ENCODE measurements around the gene DGKG. TPM values are rescaled to one million over a fixed set of nuclear protein-coding genes. Genes with fewer than 3 reads are reported as not detected.

Gene DGKG
- total RNA-seq, 1 donor from 2014 or later = 0.04 TPM

DNA sequence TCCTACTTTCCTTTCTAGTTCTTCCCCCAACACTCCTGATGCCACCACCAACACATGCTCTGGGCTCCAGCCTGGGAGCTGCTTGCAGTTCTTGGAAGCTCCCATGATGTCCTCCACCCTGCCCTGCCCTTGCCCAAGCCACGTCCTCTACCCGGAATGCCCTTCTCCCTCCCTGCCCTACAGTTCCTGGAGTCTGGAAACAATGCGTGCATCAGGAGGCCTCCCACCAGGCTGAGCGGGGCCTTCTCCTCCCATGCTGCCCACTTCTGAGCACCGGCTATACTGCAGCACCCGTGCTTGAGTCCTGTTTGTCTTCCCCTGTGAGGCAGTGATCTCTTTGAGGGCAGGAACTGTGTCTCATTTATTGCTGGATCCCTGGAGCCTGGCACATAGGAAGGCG is 44.6 kb downstream of the DGKG start:
- Mint-ChIP-seq H3K4me1 (no peaks in the 10 kb centered on the region), H3K4me3 (no peak overlapping the region), H3K27me3 (ENCODE audit: low read depth) (peaks cover 27% of the 10 kb centered on the region), H3K27ac (no peak overlapping the region), H3K9me3 (no peaks in the 10 kb centered on the region), H3K36me3 (no peaks in the 10 kb centered on the region)
- TF ChIP-seq, protein P1, sequence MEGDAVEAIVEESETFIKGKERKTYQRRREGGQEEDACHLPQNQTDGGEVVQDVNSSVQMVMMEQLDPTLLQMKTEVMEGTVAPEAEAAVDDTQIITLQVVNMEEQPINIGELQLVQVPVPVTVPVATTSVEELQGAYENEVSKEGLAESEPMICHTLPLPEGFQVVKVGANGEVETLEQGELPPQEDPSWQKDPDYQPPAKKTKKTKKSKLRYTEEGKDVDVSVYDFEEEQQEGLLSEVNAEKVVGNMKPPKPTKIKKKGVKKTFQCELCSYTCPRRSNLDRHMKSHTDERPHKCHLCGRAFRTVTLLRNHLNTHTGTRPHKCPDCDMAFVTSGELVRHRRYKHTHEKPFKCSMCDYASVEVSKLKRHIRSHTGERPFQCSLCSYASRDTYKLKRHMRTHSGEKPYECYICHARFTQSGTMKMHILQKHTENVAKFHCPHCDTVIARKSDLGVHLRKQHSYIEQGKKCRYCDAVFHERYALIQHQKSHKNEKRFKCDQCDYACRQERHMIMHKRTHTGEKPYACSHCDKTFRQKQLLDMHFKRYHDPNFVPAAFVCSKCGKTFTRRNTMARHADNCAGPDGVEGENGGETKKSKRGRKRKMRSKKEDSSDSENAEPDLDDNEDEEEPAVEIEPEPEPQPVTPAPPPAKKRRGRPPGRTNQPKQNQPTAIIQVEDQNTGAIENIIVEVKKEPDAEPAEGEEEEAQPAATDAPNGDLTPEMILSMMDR (IDR thresholded peaks at IDR 0.05; ENCODE audit: unreplicated experiment) = no peak
- no peak for DNase-seq (ENCODE audit: low spot score in 2 of 2, unreplicated experiment in 2 of 2)

DNA sequence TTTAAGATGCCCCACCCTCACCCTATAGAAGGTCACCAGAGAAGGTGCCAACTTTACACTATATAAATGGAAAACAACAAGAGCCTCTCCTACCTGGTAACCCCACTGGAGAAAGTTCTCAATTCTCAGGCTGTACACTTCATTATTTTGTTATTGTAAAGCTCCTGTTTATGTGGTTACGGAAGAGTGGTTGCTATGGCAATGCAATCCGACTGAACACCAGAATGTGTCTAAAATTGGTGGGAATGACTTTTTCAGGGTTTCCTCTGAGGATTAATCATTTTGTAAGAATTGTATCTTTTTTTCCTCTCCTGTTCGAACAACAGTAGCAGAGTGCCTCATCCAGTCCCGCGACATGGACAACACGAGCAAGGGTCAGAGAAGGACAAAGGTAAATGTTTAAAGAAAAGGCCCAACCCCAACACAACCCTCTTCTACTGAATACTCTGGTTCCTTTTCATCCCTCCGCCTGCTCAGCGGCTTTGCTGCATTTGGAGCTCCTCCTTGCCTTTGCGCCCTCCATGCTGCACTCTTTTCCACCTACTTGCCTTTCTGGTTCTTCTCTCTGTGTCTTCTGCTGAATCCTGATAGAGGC is 45.3 kb downstream of the DGKG start:
- no peaks in the 10 kb centered on the region for H3K9me3 Mint-ChIP-seq
- H3K36me3 Mint-ChIP-seq = no peaks in the 10 kb centered on the region
- no peaks in the 10 kb centered on the region for H3K4me1 Mint-ChIP-seq
- H3K4me3 Mint-ChIP-seq = no peak overlapping the region
- no peak for DNase-seq (ENCODE audit: low spot score in 2 of 2, unreplicated experiment in 2 of 2)
- H3K27me3 Mint-ChIP-seq (ENCODE audit: low read depth) = peaks cover 28% of the 10 kb centered on the region
- H3K27ac Mint-ChIP-seq = no peak overlapping the region
- TF ChIP-seq, protein P1 (IDR thresholded peaks at IDR 0.05; ENCODE audit: unreplicated experiment) = no peak

DNA sequence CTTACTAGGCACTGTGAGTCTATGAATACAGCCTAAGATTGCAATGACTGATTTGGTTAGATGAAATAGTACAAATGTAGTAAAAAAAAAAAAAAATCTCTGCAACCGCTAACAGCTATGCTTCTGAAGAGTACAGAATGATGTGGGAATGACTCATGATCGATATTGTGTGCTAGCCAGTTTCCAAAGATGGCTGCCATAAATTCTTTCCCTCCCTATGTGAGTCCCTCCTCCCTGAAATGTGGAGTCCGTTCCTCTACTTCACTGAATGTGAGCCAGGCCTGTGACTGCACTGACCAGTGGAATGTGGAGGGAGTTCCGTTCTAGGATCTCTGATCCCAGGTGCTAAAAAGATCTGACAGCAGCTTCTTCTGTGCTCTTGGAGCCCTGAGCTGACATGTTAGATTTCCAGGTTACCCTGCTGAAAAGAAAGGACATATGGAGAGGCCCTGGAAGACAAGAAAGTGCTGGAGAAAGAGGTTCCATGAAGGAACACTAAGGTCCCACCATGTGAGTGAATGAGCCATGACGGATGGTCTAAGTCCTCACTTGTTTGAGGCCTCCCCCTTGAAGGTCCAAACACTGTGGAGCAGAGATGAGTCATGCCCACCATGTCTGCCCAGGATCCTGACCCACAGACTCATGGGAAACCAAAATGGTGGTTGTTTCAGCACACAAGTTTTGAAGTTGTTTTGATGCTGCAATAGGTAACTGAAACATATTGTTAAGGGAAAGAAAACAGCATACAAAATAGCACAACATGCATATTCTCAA is 46.3 kb downstream of the DGKG start:
- no peaks in the 10 kb centered on the region for H3K36me3 Mint-ChIP-seq
- H3K9me3 Mint-ChIP-seq = no peaks in the 10 kb centered on the region
- peaks cover 26% of the 10 kb centered on the region for H3K27me3 Mint-ChIP-seq (ENCODE audit: low read depth)
- TF ChIP-seq, protein P1 (IDR thresholded peaks at IDR 0.05; ENCODE audit: unreplicated experiment) = no peak
- no peaks in the 10 kb centered on the region for H3K4me1 Mint-ChIP-seq
- no peak overlapping the region for H3K4me3 Mint-ChIP-seq
- DNase-seq (ENCODE audit: low spot score in 2 of 2, unreplicated experiment in 2 of 2) = no peak
- no peak overlapping the region for H3K27ac Mint-ChIP-seq

DNA sequence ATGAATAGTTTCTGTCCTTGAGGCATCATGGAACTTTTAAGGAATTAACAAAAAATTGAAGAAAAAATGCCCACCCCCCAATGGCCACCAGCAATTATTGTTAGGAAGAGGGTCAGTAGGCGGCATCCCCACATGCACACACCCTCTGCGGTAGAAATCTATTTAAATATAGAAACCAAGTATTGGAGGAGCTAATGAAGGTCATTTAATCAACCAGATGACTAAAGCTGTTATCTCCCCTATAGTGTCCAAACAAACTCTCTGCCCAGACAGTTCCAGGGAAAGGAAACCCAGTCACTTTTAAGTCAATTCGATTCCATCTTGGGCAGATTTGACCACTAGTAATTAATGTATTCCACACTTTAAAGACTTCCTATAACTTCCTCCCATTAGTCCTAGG is 47.1 kb downstream of the DGKG start:
- TF ChIP-seq, protein P1 (IDR thresholded peaks at IDR 0.05; ENCODE audit: unreplicated experiment) = no peak
- H3K27ac Mint-ChIP-seq = no peak overlapping the region
- H3K9me3 Mint-ChIP-seq = no peaks in the 10 kb centered on the region
- H3K27me3 Mint-ChIP-seq (ENCODE audit: low read depth) = peaks cover 26% of the 10 kb centered on the region
- no peak overlapping the region for H3K4me3 Mint-ChIP-seq
- no peak for DNase-seq (ENCODE audit: low spot score in 2 of 2, unreplicated experiment in 2 of 2)
- no peaks in the 10 kb centered on the region for H3K4me1 Mint-ChIP-seq
- H3K36me3 Mint-ChIP-seq = no peaks in the 10 kb centered on the region

DNA sequence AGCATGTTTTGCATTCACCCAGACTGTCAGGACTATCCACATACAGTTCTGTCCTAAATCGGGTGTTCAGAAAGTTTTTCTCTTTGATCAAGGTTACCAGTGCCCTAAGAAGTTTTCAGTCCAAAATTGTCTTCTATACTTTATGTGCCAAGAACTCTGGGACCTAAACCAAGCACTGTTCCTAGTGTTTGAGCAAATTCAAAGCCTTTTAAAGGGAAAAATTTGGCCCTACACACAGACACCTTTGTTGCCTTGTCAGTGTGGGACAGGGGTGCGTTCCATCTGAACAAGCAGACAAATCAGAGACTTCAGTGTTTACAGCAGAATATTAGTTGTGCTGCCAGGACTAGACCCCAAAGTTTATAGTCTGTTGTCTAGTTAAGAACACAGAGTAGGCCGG is 50.6 kb downstream of the DGKG start:
- no peak overlapping the region for H3K4me3 Mint-ChIP-seq
- H3K36me3 Mint-ChIP-seq = no peaks in the 10 kb centered on the region
- H3K9me3 Mint-ChIP-seq = no peaks in the 10 kb centered on the region
- DNase-seq (ENCODE audit: low spot score in 2 of 2, unreplicated experiment in 2 of 2) = no peak
- no peaks in the 10 kb centered on the region for H3K4me1 Mint-ChIP-seq
- no peak overlapping the region for H3K27ac Mint-ChIP-seq
- TF ChIP-seq, protein P1 (IDR thresholded peaks at IDR 0.05; ENCODE audit: unreplicated experiment) = no peak
- H3K27me3 Mint-ChIP-seq (ENCODE audit: low read depth) = peaks cover 9% of the 10 kb centered on the region
